HepG2 (cell line): ENCODE results near the gene RUNDC1. TPM values are rescaled to one million over a fixed set of nuclear protein-coding genes. Genes with fewer than 3 reads are reported as not detected.

Experiments used
- BRD4 ChIP-seq: sonication (generic); formaldehyde crosslinking; IDR thresholded peaks from 2 replicates; pipeline ENCODE4 v1.4.0; 2020; ENCODE audit warnings: missing genetic modification reagents
- GZF1 ChIP-seq: sonication (generic); formaldehyde crosslinking; IDR thresholded peaks from 2 replicates; pipeline ENCODE4 v1.5.1; 2020; ENCODE audit warnings: mild to moderate bottlenecking, missing genetic modification reagents
- IRF2 ChIP-seq: IDR thresholded peaks from 2 replicates; pipeline ENCODE4 v1.6.1; 2018; ENCODE audit warnings: missing genetic modification reagents, missing compliant biosample characterization
- IRX3 ChIP-seq: sonication (generic); formaldehyde crosslinking; IDR thresholded peaks from 2 replicates; pipeline ENCODE4 v1.8.1; 2023; ENCODE audit warnings: mild to moderate bottlenecking, low read depth, missing genetic modification reagents, borderline replicate concordance
- PITX1 ChIP-seq: sonication (generic); formaldehyde crosslinking; IDR thresholded peaks from 2 replicates; pipeline ENCODE4 v1.5.1; 2020; ENCODE audit warnings: mild to moderate bottlenecking, missing genetic modification reagents
- SKI ChIP-seq: fragments of 450-650 bp; IDR thresholded peaks from one replicate; pipeline ENCODE4 v1.6.1; 2018; ENCODE audit warnings: mild to moderate bottlenecking; ENCODE audit not compliant: partially characterized antibody
- SMAD1 ChIP-seq: sonication (generic); formaldehyde crosslinking; IDR thresholded peaks from 2 replicates; pipeline ENCODE4 v1.4.0; 2020; ENCODE audit warnings: missing genetic modification reagents, low read depth, mild to moderate bottlenecking, borderline replicate concordance
- TCF7 ChIP-seq: sonication (generic); IDR thresholded peaks from 2 replicates; pipeline ENCODE4 v1.6.1; 2016; ENCODE audit warnings: antibody characterized with exemption, low read depth
- ZFP36L1 ChIP-seq: sonication (generic); formaldehyde crosslinking; IDR thresholded peaks from 2 replicates; pipeline ENCODE4 v1.8.0; 2022; ENCODE audit warnings: mild to moderate bottlenecking, missing genetic modification reagents, moderate library complexity
- ZFYVE20 ChIP-seq: sonication (generic); formaldehyde crosslinking; IDR thresholded peaks from 2 replicates; pipeline ENCODE4 v1.8.0; 2023; ENCODE audit warnings: low read depth, mild to moderate bottlenecking, moderate library complexity, missing genetic modification reagents, borderline replicate concordance
- ZMYM3 ChIP-seq: sonication (generic); formaldehyde crosslinking; IDR thresholded peaks from 2 replicates; pipeline ENCODE4 v1.5.1; 2020; ENCODE audit warnings: mild to moderate bottlenecking, missing genetic modification reagents
- ZNF335 ChIP-seq: sonication (generic); formaldehyde crosslinking; IDR thresholded peaks from 2 replicates; pipeline ENCODE4 v1.4.0; 2020; ENCODE audit warnings: missing genetic modification reagents
- ZNF446 ChIP-seq: sonication (generic); formaldehyde crosslinking; IDR thresholded peaks from 2 replicates; pipeline ENCODE4 v1.5.0; 2020; ENCODE audit warnings: mild to moderate bottlenecking, missing genetic modification reagents
- ZNF609 ChIP-seq: sonication (generic); formaldehyde crosslinking; IDR thresholded peaks from 2 replicates; pipeline ENCODE4 v1.4.0; 2020; ENCODE audit warnings: mild to moderate bottlenecking, missing genetic modification reagents, borderline replicate concordance
- ZNF687 ChIP-seq: sonication (generic); formaldehyde crosslinking; IDR thresholded peaks from 2 replicates; pipeline ENCODE4 v1.5.1; 2020; ENCODE audit warnings: mild to moderate bottlenecking, missing genetic modification reagents, moderate library complexity
- ZNF747 ChIP-seq: sonication (generic); formaldehyde crosslinking; IDR thresholded peaks from 2 replicates; pipeline ENCODE4 v1.8.1; 2023; ENCODE audit warnings: missing genetic modification reagents, mild to moderate bottlenecking, borderline replicate concordance
- ZNF782 ChIP-seq: sonication (generic); formaldehyde crosslinking; IDR thresholded peaks from 2 replicates; pipeline ENCODE4 v1.4.0; 2020; ENCODE audit warnings: missing genetic modification reagents, mild to moderate bottlenecking, borderline replicate concordance
- ZSCAN29 ChIP-seq: sonication (generic); formaldehyde crosslinking; conservative IDR thresholded peaks from 2 replicates; pipeline ENCODE4 v1.4.0; 2020; ENCODE audit warnings: mild to moderate bottlenecking, missing genetic modification reagents
- ZSCAN9 ChIP-seq: IDR thresholded peaks from 2 replicates; pipeline ENCODE4 v1.6.1; 2016; ENCODE audit warnings: borderline replicate concordance
- polyA plus RNA-seq, 8 experiments: library from polyadenylated mRNA; depleted of rRNA in 3 of 8; stranded (reverse) in 7 of 8; unstranded in 1 of 8; fragments of >200 nt; fragmentation: Illumina TruSeq in 4 of 8; extraction: Trizol in 4 of 8; gene quantifications; 2 replicates each; pipeline versions ENCODE4 v1.2.1 to v1.2.3, GENCODE V29; 2011 to 2016; ENCODE audit warnings: low read depth in 4 of 8, missing spikeins in 1 of 8, mixed read lengths in 1 of 8; ENCODE audit not compliant: insufficient read depth in 1 of 8
- total RNA-seq, 5 experiments: library from RNA; depleted of rRNA; stranded (reverse); fragments of >200 nt; fragmentation: Illumina TruSeq; extraction: Trizol; gene quantifications; 2 replicates each; pipeline ENCODE4 v1.2.3, GENCODE V29; 2016; ENCODE audit warnings: low read depth in 1 of 5
- TF ChIP-seq, protein P1 (sequence below): IDR thresholded peaks from 2 replicates; pipeline ENCODE4 v1.6.1; 2016; ENCODE audit warnings: mild to moderate bottlenecking

RUNDC1 gene
- total and polyA plus RNA-seq, 2 of the 13 experiments (the other 11 are each of a cell fraction or from before 2014, with no cell fraction given) = 10.3 to 11.4 TPM

GRCh38 chr17:42980766-42981397 is 517 bp downstream of the RUNDC1 start (continued):
- TF ChIP-seq ZNF687 (CRISPR knock-in tag) (peak; percentile 95), PITX1 (CRISPR knock-in tag) (no peak), IRX3 (CRISPR knock-in tag) (0 out of 2 replicates have a peak, but pooled peaks have one; percentile 37), ZSCAN29 (CRISPR knock-in tag) (no peak), ZFP36L1 (CRISPR knock-in tag) (peak; percentile 67), ZMYM3 (CRISPR knock-in tag) (no peak), TCF7 (no peak), SMAD1 (no peak), GZF1 (CRISPR knock-in tag) (peak; percentile 48; the same call in 1 of the 2 replicates), IRF2 (CRISPR knock-in tag) (0 out of 2 replicates have a peak, but pooled peaks have one; percentile 39), BRD4 (CRISPR knock-in tag) (peak; percentile 10; the same call in 1 of the 2 replicates), ZSCAN9 (CRISPR knock-in tag) (no peak), ZNF747 (peak; percentile 11; the same call in 1 of the 2 replicates), ZNF335 (CRISPR knock-in tag) (no peak), ZNF609 (CRISPR knock-in tag) (peak; percentile 38; the same call in 1 of the 2 replicates), SKI (peak; percentile 1), ZNF446 (CRISPR knock-in tag) (peak; percentile 79; the same call in 1 of the 2 replicates), ZFYVE20 (CRISPR knock-in tag) (peak; percentile 76; the same call in 1 of the 2 replicates), ZNF782 (CRISPR knock-in tag) (no peak; the same call in 1 of the 2 replicates)
- TF ChIP-seq, protein P1, sequence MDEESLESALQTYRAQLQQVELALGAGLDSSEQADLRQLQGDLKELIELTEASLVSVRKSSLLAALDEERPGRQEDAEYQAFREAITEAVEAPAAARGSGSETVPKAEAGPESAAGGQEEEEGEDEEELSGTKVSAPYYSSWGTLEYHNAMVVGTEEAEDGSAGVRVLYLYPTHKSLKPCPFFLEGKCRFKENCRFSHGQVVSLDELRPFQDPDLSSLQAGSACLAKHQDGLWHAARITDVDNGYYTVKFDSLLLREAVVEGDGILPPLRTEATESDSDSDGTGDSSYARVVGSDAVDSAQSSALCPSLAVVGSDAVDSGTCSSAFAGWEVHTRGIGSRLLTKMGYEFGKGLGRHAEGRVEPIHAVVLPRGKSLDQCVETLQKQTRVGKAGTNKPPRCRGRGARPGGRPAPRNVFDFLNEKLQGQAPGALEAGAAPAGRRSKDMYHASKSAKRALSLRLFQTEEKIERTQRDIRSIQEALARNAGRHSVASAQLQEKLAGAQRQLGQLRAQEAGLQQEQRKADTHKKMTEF (CRISPR knock-in tag) = no peak; the same call in 1 of the 2 replicates
